ENCODE results near the gene KCNQ5.
"Not testable (repeated sequence)": the region's sequence is repeated elsewhere in the genome, so short reads cannot be mapped to it uniquely, and the experiment has no call there.

Gene KCNQ5

GRCh38 chr6:73216859-73217258 lies 595.0 kb downstream of the KCNQ5 start:
- no peak for DNase-seq

GRCh38 chr6:73225396-73225795 lies 603.5 kb downstream of the KCNQ5 start, which contains the start of gene KHDC1L:
Gene KHDC1L, minus strand, starts transcription at chr6:73225496. Its CDS starts 88 bp downstream, at chr6:73225408.
- DNase-seq, result no peak

GRCh38 chr6:73227606-73228255 lies 605.9 kb downstream of the KCNQ5 start:
- no peak for DNase-seq

GRCh38 chr6:73231986-73232391 lies 610.1 kb downstream of the KCNQ5 start:
- no peak for DNase-seq

- DNase-seq, result no peak
Measured at GRCh38 chr6:73233048-73233447, 611.2 kb downstream of the KCNQ5 start.

- DNase-seq, result not testable (repeated sequence)
Measured at GRCh38 chr6:73233971-73234370, 612.1 kb downstream of the KCNQ5 start.

- no peak for DNase-seq
Measured at GRCh38 chr6:73234733-73235132, 612.9 kb downstream of the KCNQ5 start.

- DNase-seq, result no peak
Measured at GRCh38 chr6:73236144-73236750, 614.4 kb downstream of the KCNQ5 start.

- DNase-seq, result no peak
Measured at GRCh38 chr6:73240730-73241129, 618.9 kb downstream of the KCNQ5 start.

- no peak for DNase-seq
Measured at GRCh38 chr6:73242001-73242400, 620.1 kb downstream of the KCNQ5 start.

Data from NCI-H1694 treated with DMSO at 0.1 percent for 48 hours (cell line).